ENCODE data around the gene HEATR9. TPM values are rescaled to one million over a fixed set of nuclear protein-coding genes. Genes with fewer than 3 reads are reported as not detected.

HEATR9 gene
- total RNA-seq, 2 donors from 2014 or later: not detected

GRCh38 chr17:35817196-35817595, 51.5 kb downstream of the HEATR9 start:
- Histone ChIP-seq H3K4me3 (no peak overlapping the region), H3K4me1 (peaks cover 0 to 16% of the 10 kb centered on the region in 2 donors), H3K36me3 (peaks cover 49% of the 10 kb centered on the region), H3K9me3 (no peaks in the 10 kb centered on the region), H3K27ac (no peak overlapping the region), H3K27me3 (no peaks in the 10 kb centered on the region)
- no peak for TF ChIP-seq CTCF (IDR thresholded peaks at IDR 0.05)
- DNase-seq (ENCODE audit: low spot score): no peak

GRCh38 chr17:35816723-35817122, 52.0 kb downstream of the HEATR9 start:
- Histone ChIP-seq H3K4me3 (no peak overlapping the region), H3K27ac (no peak overlapping the region)

GRCh38 chr17:35812456-35812855, 56.2 kb downstream of the HEATR9 start:
- Histone ChIP-seq H3K27ac (no peak overlapping the region), H3K4me3 (no peak overlapping the region), H3K9me3 (no peaks in the 10 kb centered on the region), H3K36me3 (peaks cover 9% of the 10 kb centered on the region), H3K27me3 (no peaks in the 10 kb centered on the region), H3K4me1 (peaks cover 0 to 45% of the 10 kb centered on the region in 2 donors)
- no peak for TF ChIP-seq CTCF (IDR thresholded peaks at IDR 0.05)
- no peak for DNase-seq (ENCODE audit: low spot score)

More at GRCh38 chr17:35816723-35817122, 52.0 kb downstream of the HEATR9 start:
- no peak for TF ChIP-seq CTCF (IDR thresholded peaks at IDR 0.05)
- H3K4me1 ChIP-seq: peaks cover 0 to 17% of the 10 kb centered on the region in 2 donors
- H3K9me3 ChIP-seq: no peaks in the 10 kb centered on the region
- DNase-seq (ENCODE audit: low spot score): no peak
- no peaks in the 10 kb centered on the region for H3K27me3 ChIP-seq
- peaks cover 45% of the 10 kb centered on the region for H3K36me3 ChIP-seq

- no peak for TF ChIP-seq CTCF (IDR thresholded peaks at IDR 0.05)
- Histone ChIP-seq H3K36me3 (peaks cover 6% of the 10 kb centered on the region), H3K4me1 (peaks cover 0 to 42% of the 10 kb centered on the region in 2 donors), H3K4me3 (no peak overlapping the region), H3K27ac (no peak overlapping the region), H3K27me3 (no peaks in the 10 kb centered on the region), H3K9me3 (no peaks in the 10 kb centered on the region)
- no peak for DNase-seq (ENCODE audit: low spot score)
Measured at GRCh38 chr17:35811759-35812158, 56.9 kb downstream of the HEATR9 start.

- no peak for DNase-seq (ENCODE audit: low spot score)
- Histone ChIP-seq H3K27ac (peak overlapping the region; percentile 92 to 99), H3K36me3 (no peaks in the 10 kb centered on the region), H3K9me3 (no peaks in the 10 kb centered on the region), H3K27me3 (no peaks in the 10 kb centered on the region), H3K4me3 (peak overlapping the region; percentile 82 to 92), H3K4me1 (peaks cover 0 to 34% of the 10 kb centered on the region in 2 donors)
- TF ChIP-seq CTCF (IDR thresholded peaks at IDR 0.05): no peak
Measured at GRCh38 chr17:35809855-35810461, 58.7 kb downstream of the HEATR9 start.
